GM12873 (cell line): ENCODE data around the gene LPIN1.

Experiments used
- TF ChIP-seq, protein P1 (sequence below): IDR thresholded peaks from 2 replicates; pipeline ENCODE4 v1.5.1; 2012; ENCODE audit warnings: low read depth, mild to moderate bottlenecking, moderate library complexity, low read length, control low read depth; ENCODE audit not compliant: insufficient read depth; ENCODE audit errors: missing control alignments

Gene LPIN1

GRCh38 chr2:11858883-11859282, 112.5 kb downstream of the LPIN1 start:
- TF ChIP-seq, protein P1, sequence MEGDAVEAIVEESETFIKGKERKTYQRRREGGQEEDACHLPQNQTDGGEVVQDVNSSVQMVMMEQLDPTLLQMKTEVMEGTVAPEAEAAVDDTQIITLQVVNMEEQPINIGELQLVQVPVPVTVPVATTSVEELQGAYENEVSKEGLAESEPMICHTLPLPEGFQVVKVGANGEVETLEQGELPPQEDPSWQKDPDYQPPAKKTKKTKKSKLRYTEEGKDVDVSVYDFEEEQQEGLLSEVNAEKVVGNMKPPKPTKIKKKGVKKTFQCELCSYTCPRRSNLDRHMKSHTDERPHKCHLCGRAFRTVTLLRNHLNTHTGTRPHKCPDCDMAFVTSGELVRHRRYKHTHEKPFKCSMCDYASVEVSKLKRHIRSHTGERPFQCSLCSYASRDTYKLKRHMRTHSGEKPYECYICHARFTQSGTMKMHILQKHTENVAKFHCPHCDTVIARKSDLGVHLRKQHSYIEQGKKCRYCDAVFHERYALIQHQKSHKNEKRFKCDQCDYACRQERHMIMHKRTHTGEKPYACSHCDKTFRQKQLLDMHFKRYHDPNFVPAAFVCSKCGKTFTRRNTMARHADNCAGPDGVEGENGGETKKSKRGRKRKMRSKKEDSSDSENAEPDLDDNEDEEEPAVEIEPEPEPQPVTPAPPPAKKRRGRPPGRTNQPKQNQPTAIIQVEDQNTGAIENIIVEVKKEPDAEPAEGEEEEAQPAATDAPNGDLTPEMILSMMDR = no peak

DNA sequence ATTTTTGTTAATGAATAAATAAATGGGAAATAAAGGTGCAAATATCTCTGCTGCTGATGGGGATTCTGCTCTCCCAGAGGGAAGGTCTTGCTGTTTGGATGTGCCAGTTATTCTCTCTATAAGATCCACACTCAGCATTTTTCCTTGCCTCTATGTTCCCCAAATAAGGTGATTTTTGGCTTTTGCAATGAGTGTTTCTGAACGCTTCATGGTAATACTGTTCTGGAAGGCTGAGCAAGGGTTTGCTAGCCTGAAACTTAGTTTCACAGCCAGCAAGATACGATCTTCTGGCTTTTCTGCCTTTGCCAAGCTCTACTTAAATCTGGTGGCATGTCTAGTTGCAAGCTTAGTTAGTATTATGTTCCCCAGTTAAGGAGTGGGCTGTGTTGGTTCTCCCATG, 114.6 kb downstream of the LPIN1 start:
- TF ChIP-seq, protein P1 = no peak

- TF ChIP-seq, protein P1 = no peak
Observed at GRCh38 chr2:11862049-11862448, 115.6 kb downstream of the LPIN1 start.

GRCh38 chr2:11863103-11863502, 116.7 kb downstream of the LPIN1 start:
- TF ChIP-seq, protein P1 = no peak

- TF ChIP-seq, protein P1 = peak; percentile 96
Observed at GRCh38 chr2:11863513-11864328, 117.3 kb downstream of the LPIN1 start.

DNA sequence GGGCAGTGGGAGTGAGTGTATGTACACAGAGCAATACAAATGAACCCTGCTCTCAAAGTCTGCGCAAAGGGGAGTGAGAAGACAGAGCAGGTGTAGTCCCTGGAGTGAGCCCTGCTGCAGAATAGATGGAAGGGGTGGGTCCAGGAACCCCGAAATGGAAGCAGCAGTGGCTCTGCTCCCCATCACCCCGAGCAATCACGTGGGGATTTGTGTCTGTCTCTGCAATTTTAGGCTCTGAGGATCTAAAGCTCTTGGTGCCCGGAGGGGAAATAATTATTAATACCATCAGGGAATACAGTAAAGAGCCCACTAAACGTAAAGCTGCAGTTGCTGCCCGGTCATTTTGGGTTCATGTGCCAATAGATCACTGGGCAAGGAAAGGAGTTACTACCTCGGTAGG, 118.3 kb downstream of the LPIN1 start:
- TF ChIP-seq, protein P1 = no peak

DNA sequence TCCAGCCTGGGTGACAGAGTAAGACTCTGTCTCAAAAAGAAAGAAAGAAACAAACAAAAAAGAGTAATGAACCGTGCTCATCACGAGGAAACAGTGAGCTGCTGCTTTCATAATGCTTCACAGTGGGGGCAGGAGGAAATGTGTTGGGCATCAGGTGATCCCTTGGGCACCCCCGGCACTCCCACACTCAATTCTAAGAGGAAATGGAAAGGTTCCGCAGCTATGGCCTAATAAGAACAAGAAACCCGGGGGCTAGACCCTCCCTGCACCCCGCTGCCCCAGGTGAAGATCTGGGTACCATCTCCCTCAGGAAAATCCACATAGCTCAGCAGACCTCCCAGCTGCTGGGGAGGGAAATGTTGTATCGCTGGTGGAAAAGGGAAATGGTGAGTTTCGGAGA, 118.9 kb downstream of the LPIN1 start:
- TF ChIP-seq, protein P1 = no peak
